ENCODE data around the gene GALNT9. TPM values are rescaled to one million over a fixed set of nuclear protein-coding genes. Genes with fewer than 3 reads are reported as not detected.

The GALNT9 gene
- total and polyA plus RNA-seq, 5 donors from 2014 or later: 0.37 to 0.69 (median 0.64) TPM; not detected in 2

DNA sequence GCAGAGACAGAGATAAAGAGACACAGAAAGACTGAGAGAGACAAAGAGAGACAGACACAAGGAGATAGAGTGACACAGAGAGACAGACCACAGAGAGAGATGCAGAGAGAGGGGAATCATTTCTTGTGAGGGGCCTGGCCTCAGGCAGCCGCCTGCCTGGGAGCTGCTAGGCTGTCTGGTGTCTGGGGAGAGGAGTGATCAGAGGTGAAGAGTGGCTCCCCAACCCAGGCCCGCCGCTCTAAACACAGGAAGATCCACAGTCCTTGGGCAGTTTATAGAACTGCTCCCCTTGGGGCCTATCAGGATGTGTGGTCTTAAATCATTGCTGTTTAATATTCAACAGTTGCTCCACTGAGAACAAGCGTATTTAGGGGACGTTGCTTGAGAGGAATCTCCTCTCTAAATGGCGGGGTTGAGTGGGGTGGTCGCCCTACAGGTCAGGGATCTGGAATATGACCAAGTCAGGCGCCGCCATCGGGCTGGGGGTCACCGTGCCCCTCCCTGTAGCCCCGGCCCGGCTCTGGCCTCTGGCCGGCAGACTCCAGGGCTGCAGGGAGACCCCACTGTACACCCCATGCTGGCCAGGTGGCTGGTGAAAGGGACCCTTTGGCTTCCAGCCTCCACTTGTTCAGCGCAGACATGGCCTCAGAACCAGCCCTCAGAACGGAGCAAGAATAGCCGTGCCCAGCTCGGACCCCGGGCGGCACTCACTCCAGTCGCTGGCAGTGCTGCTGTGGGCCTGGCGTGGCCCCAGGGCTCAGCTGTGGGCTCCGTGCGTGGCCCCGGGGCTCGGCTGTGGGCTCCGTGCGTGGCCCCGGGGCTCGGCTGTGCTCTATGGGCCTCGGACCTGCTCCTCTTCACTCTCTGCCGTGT lies 89.4 kb downstream of the GALNT9 start:
- DNase-seq: no peak
- H3K9me3 Mint-ChIP-seq: peaks cover 0 to 2% (median 0%) of the 10 kb centered on the region in 7 donors
- H3K27ac Mint-ChIP-seq: no peak overlapping the region

DNA sequence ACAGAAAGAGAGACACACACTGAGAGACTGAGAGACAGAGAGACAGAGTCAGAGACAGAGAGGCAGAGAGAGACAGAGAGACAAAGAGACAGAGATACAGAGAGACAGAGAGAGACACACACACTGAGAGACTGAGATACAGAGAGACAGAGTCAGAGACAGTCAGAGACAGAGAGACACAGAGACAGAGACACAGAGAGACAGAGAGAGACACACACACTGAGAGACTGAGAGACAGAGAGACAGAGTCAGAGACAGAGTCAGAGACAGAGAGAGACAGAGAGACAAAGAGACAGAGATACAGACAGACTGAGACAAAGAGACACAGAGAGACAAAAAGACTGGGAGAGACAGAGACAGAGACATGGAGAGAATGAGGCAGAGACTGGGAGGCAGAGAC lies 90.0 kb downstream of the GALNT9 start:
- Mint-ChIP-seq H3K4me1 (peaks cover 0 to 4% (median 3%) of the 10 kb centered on the region in 4 donors), H3K27ac (peak overlapping the region in 1 of 3 donors; percentile 26), H3K9me3 (peaks cover 0 to 2% (median 0%) of the 10 kb centered on the region in 7 donors), H3K36me3 (no peaks in the 10 kb centered on the region), H3K4me3 (no peak overlapping the region), H3K27me3 (no peaks in the 10 kb centered on the region)
- Histone ChIP-seq H3K4me3 (ENCODE audit: low read depth, low read length) (no peak overlapping the region), H3K27me3 (ENCODE audit: control insufficient read depth, insufficient read depth, low read length) (no peaks in the 10 kb centered on the region), H3K4me1 (ENCODE audit: control insufficient read depth, insufficient read depth, low read length, poor library complexity, severe bottlenecking) (no peaks in the 10 kb centered on the region), H3K27ac (ENCODE audit: insufficient read depth, low read length, poor library complexity, severe bottlenecking) (no peak overlapping the region), H3K36me3 (ENCODE audit: control insufficient read depth, insufficient read depth, low read length) (no peaks in the 10 kb centered on the region), H3K9me3 (ENCODE audit: control insufficient read depth in 2 of 2, low read length in 2 of 2) (no peaks in the 10 kb centered on the region)
- no peak for ATAC-seq (ENCODE audit: low read depth in 2 of 2)
- no peak for DNase-seq

More for the DNA sequence above, 89.4 kb downstream of the GALNT9 start:
- no peaks in the 10 kb centered on the region for H3K4me1 ChIP-seq (ENCODE audit: control insufficient read depth, insufficient read depth, low read length, poor library complexity, severe bottlenecking)
- H3K27ac ChIP-seq (ENCODE audit: insufficient read depth, low read length, poor library complexity, severe bottlenecking): no peak overlapping the region
- no peaks in the 10 kb centered on the region for H3K27me3 ChIP-seq (ENCODE audit: control insufficient read depth, insufficient read depth, low read length)
- no peaks in the 10 kb centered on the region for H3K36me3 Mint-ChIP-seq
- ATAC-seq (ENCODE audit: low read depth in 2 of 2): no peak
- no peak overlapping the region for H3K4me3 ChIP-seq (ENCODE audit: low read depth, low read length)
- H3K4me1 Mint-ChIP-seq: peaks cover 0 to 4% (median 3%) of the 10 kb centered on the region in 4 donors
- H3K4me3 Mint-ChIP-seq: no peak overlapping the region
- H3K9me3 ChIP-seq (ENCODE audit: control insufficient read depth in 2 of 2, low read length in 2 of 2): no peaks in the 10 kb centered on the region
- H3K27me3 Mint-ChIP-seq: no peaks in the 10 kb centered on the region
- no peaks in the 10 kb centered on the region for H3K36me3 ChIP-seq (ENCODE audit: control insufficient read depth, insufficient read depth, low read length)

DNA sequence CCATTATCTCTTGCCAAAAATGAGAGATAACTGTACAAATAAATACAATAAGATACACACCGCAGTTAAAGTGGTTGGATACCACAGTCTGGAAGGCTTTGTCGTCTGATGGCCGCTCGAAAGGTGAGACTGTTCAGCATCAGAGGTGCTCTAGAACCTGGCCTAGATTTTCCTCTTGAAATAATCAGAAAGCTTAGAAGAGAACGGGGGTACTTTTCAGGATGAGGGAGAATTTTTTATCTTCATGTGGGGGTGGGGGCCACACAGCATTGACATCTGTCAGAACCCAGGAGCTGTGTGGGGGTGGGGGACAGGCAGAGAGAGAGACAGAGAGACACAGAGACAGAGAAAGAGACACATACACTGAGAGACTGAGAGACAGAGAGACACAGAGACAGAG lies 90.5 kb downstream of the GALNT9 start:
- ATAC-seq (ENCODE audit: low read depth in 2 of 2) (no peak), DNase-seq (no peak)
- no peaks in the 10 kb centered on the region for H3K27me3 ChIP-seq (ENCODE audit: control insufficient read depth, insufficient read depth, low read length)
- no peaks in the 10 kb centered on the region for H3K27me3 Mint-ChIP-seq
- H3K27ac Mint-ChIP-seq: no peak overlapping the region
- no peak overlapping the region for H3K4me3 ChIP-seq (ENCODE audit: low read depth, low read length)
- H3K36me3 ChIP-seq (ENCODE audit: control insufficient read depth, insufficient read depth, low read length): no peaks in the 10 kb centered on the region
- H3K9me3 ChIP-seq (ENCODE audit: control insufficient read depth in 2 of 2, low read length in 2 of 2): no peaks in the 10 kb centered on the region
- no peak overlapping the region for H3K4me3 Mint-ChIP-seq
- H3K4me1 Mint-ChIP-seq: peaks cover 0 to 4% (median 3%) of the 10 kb centered on the region in 4 donors
- peaks cover 0 to 2% (median 0%) of the 10 kb centered on the region in 7 donors for H3K9me3 Mint-ChIP-seq
- no peak overlapping the region for H3K27ac ChIP-seq (ENCODE audit: insufficient read depth, low read length, poor library complexity, severe bottlenecking)
- no peaks in the 10 kb centered on the region for H3K4me1 ChIP-seq (ENCODE audit: control insufficient read depth, insufficient read depth, low read length, poor library complexity, severe bottlenecking)
- no peaks in the 10 kb centered on the region for H3K36me3 Mint-ChIP-seq

GRCh38 chr12:132238488-132238854 lies 90.9 kb downstream of the GALNT9 start:
- Histone ChIP-seq H3K4me3 (ENCODE audit: low read depth, low read length) (no peak overlapping the region), H3K27me3 (ENCODE audit: control insufficient read depth, insufficient read depth, low read length) (no peaks in the 10 kb centered on the region), H3K27ac (ENCODE audit: insufficient read depth, low read length, poor library complexity, severe bottlenecking) (no peak overlapping the region), H3K9me3 (ENCODE audit: control insufficient read depth in 2 of 2, low read length in 2 of 2) (no peaks in the 10 kb centered on the region), H3K36me3 (ENCODE audit: control insufficient read depth, insufficient read depth, low read length) (no peaks in the 10 kb centered on the region), H3K4me1 (ENCODE audit: control insufficient read depth, insufficient read depth, low read length, poor library complexity, severe bottlenecking) (no peaks in the 10 kb centered on the region)
- H3K9me3 Mint-ChIP-seq: peaks cover 0 to 2% (median 0%) of the 10 kb centered on the region in 7 donors
- peaks cover 0 to 4% (median under 1%) of the 10 kb centered on the region in 4 donors for H3K4me1 Mint-ChIP-seq
- ATAC-seq (ENCODE audit: low read depth in 2 of 2) (no peak), DNase-seq (peak in 1 of 3 donors; percentile 15)
- H3K27me3 Mint-ChIP-seq: no peaks in the 10 kb centered on the region
- no peak overlapping the region for H3K27ac Mint-ChIP-seq
- no peak overlapping the region for H3K4me3 Mint-ChIP-seq
- no peaks in the 10 kb centered on the region for H3K36me3 Mint-ChIP-seq

GRCh38 chr12:132237772-132238487 lies 91.5 kb downstream of the GALNT9 start:
- Histone ChIP-seq H3K9me3 (ENCODE audit: control insufficient read depth in 2 of 2, low read length in 2 of 2) (no peaks in the 10 kb centered on the region), H3K4me3 (ENCODE audit: low read depth, low read length) (no peak overlapping the region), H3K36me3 (ENCODE audit: control insufficient read depth, insufficient read depth, low read length) (no peaks in the 10 kb centered on the region), H3K27ac (ENCODE audit: insufficient read depth, low read length, poor library complexity, severe bottlenecking) (no peak overlapping the region), H3K27me3 (ENCODE audit: control insufficient read depth, insufficient read depth, low read length) (no peaks in the 10 kb centered on the region), H3K4me1 (ENCODE audit: control insufficient read depth, insufficient read depth, low read length, poor library complexity, severe bottlenecking) (no peaks in the 10 kb centered on the region)
- Mint-ChIP-seq H3K4me1 (peaks cover 0 to 4% (median under 1%) of the 10 kb centered on the region in 4 donors), H3K4me3 (no peak overlapping the region), H3K27ac (no peak overlapping the region), H3K36me3 (no peaks in the 10 kb centered on the region), H3K9me3 (peaks cover 0 to 2% (median 0%) of the 10 kb centered on the region in 7 donors), H3K27me3 (no peaks in the 10 kb centered on the region)
- no peak for ATAC-seq (ENCODE audit: low read depth in 2 of 2)
- no peak for DNase-seq

- peak overlapping the region in 1 of 3 donors; percentile 50 for H3K27ac Mint-ChIP-seq
- no peaks in the 10 kb centered on the region for H3K36me3 Mint-ChIP-seq
- H3K27me3 Mint-ChIP-seq: no peaks in the 10 kb centered on the region
- no peak overlapping the region for H3K4me3 ChIP-seq (ENCODE audit: low read depth, low read length)
- ATAC-seq (ENCODE audit: low read depth in 2 of 2): no peak
- H3K9me3 Mint-ChIP-seq: peaks cover 0 to 2% (median 0%) of the 10 kb centered on the region in 7 donors
- H3K9me3 ChIP-seq (ENCODE audit: control insufficient read depth in 2 of 2, low read length in 2 of 2): no peaks in the 10 kb centered on the region
- H3K27ac ChIP-seq (ENCODE audit: insufficient read depth, low read length, poor library complexity, severe bottlenecking): no peak overlapping the region
- no peaks in the 10 kb centered on the region for H3K4me1 ChIP-seq (ENCODE audit: control insufficient read depth, insufficient read depth, low read length, poor library complexity, severe bottlenecking)
- no peak for DNase-seq
- peaks cover 0 to 4% (median under 1%) of the 10 kb centered on the region in 4 donors for H3K4me1 Mint-ChIP-seq
- no peak overlapping the region for H3K4me3 Mint-ChIP-seq
- no peaks in the 10 kb centered on the region for H3K27me3 ChIP-seq (ENCODE audit: control insufficient read depth, insufficient read depth, low read length)
- no peaks in the 10 kb centered on the region for H3K36me3 ChIP-seq (ENCODE audit: control insufficient read depth, insufficient read depth, low read length)
Observed at GRCh38 chr12:132236930-132237771, 92.2 kb downstream of the GALNT9 start.

GRCh38 chr12:132236129-132236929 lies 93.1 kb downstream of the GALNT9 start:
- no peaks in the 10 kb centered on the region for H3K4me1 ChIP-seq (ENCODE audit: control insufficient read depth, insufficient read depth, low read length, poor library complexity, severe bottlenecking)
- H3K27ac Mint-ChIP-seq: no peak overlapping the region
- no peaks in the 10 kb centered on the region for H3K36me3 Mint-ChIP-seq
- H3K36me3 ChIP-seq (ENCODE audit: control insufficient read depth, insufficient read depth, low read length): no peaks in the 10 kb centered on the region
- no peak overlapping the region for H3K4me3 Mint-ChIP-seq
- no peaks in the 10 kb centered on the region for H3K27me3 Mint-ChIP-seq
- H3K4me3 ChIP-seq (ENCODE audit: low read depth, low read length): no peak overlapping the region
- no peak for DNase-seq
- no peaks in the 10 kb centered on the region for H3K9me3 ChIP-seq (ENCODE audit: control insufficient read depth in 2 of 2, low read length in 2 of 2)
- H3K27me3 ChIP-seq (ENCODE audit: control insufficient read depth, insufficient read depth, low read length): no peaks in the 10 kb centered on the region
- peaks cover 0 to 2% (median 0%) of the 10 kb centered on the region in 7 donors for H3K9me3 Mint-ChIP-seq
- H3K27ac ChIP-seq (ENCODE audit: insufficient read depth, low read length, poor library complexity, severe bottlenecking): no peak overlapping the region
- no peak for ATAC-seq (ENCODE audit: low read depth in 2 of 2)
- H3K4me1 Mint-ChIP-seq: peaks cover 0 to 4% (median under 1%) of the 10 kb centered on the region in 4 donors
